H9 (cell line): ENCODE data around the gene USP20. TPM values are rescaled to one million over a fixed set of nuclear protein-coding genes. Genes with fewer than 3 reads are reported as not detected.

ENCODE experiments used
- DNase-seq: peaks from one replicate; pipeline ENCODE4 v3.0.0-alpha.2; 2017
- H2AFZ ChIP-seq: one replicate; pipeline ENCODE4 v1.6.1; 2013; ENCODE audit warnings: mild to moderate bottlenecking, low read length, control low read depth, moderate library complexity
- H2AK5ac ChIP-seq: 2 replicates; pipeline ENCODE4 v1.6.1; 2013; ENCODE audit warnings: low read length, control low read depth, mixed read lengths; ENCODE audit not compliant: insufficient read length
- H2BK120ac ChIP-seq: one replicate; pipeline ENCODE4 v1.6.1; 2013; ENCODE audit warnings: low read depth, mild to moderate bottlenecking, low read length, control low read depth, inconsistent platforms; ENCODE audit not compliant: poor library complexity, severe bottlenecking
- H2BK12ac ChIP-seq: 2 replicates; pipeline ENCODE4 v1.6.1; 2013; ENCODE audit warnings: low read length, control low read depth, mixed read lengths, low read depth; ENCODE audit not compliant: insufficient read length
- H2BK15ac ChIP-seq: 2 replicates; pipeline ENCODE4 v1.6.1; 2013; ENCODE audit warnings: low read depth, low read length, control low read depth
- H2BK20ac ChIP-seq: one replicate; pipeline ENCODE4 v1.6.1; 2013; ENCODE audit warnings: low read depth, mild to moderate bottlenecking, low read length, control low read depth, inconsistent platforms; ENCODE audit not compliant: poor library complexity, severe bottlenecking
- H2BK5ac ChIP-seq: 2 replicates; pipeline ENCODE4 v1.6.1; 2013; ENCODE audit warnings: low read length, control low read depth, mixed read lengths; ENCODE audit not compliant: insufficient read length
- H3K14ac ChIP-seq: 2 replicates; pipeline ENCODE4 v1.6.1; 2013; ENCODE audit warnings: low read length, control low read depth; ENCODE audit not compliant: insufficient read depth
- H3K18ac ChIP-seq: 2 replicates; pipeline ENCODE4 v1.6.1; 2013; ENCODE audit warnings: low read depth, mild to moderate bottlenecking, mixed read lengths, low read length, control low read depth; ENCODE audit not compliant: insufficient read length
- H3K23ac ChIP-seq: 2 replicates; pipeline ENCODE4 v1.6.1; 2013; ENCODE audit warnings: low read length, control low read depth, mixed read lengths, low read depth; ENCODE audit not compliant: insufficient read length
- H3K23me2 ChIP-seq: 2 replicates; pipeline ENCODE4 v1.6.1; 2013; ENCODE audit warnings: low read depth, mild to moderate bottlenecking, mixed read lengths, low read length, control low read depth; ENCODE audit not compliant: insufficient read length, poor library complexity, severe bottlenecking
- H3K27ac ChIP-seq: 2 replicates; pipeline ENCODE4 v1.5.1; 2013; ENCODE audit warnings: low read length, control low read depth, mixed read lengths, low read depth; ENCODE audit not compliant: insufficient read length
- H3K27me3 ChIP-seq: 2 replicates; pipeline ENCODE4 v1.6.1; 2013; ENCODE audit warnings: low read length, control low read depth, inconsistent platforms; ENCODE audit not compliant: insufficient read depth
- H3K4ac ChIP-seq: 2 replicates; pipeline ENCODE4 v1.6.1; 2013; ENCODE audit warnings: low read depth, mild to moderate bottlenecking, control low read depth, inconsistent platforms, low read length, moderate library complexity
- H3K4me1 ChIP-seq: 2 replicates; pipeline ENCODE4 v1.6.1; 2013; ENCODE audit warnings: low read length, control low read depth, inconsistent platforms; ENCODE audit not compliant: insufficient read depth
- H3K4me2 ChIP-seq: 2 replicates; pipeline ENCODE4 v1.6.1; 2013; ENCODE audit warnings: low read length, control low read depth, mixed read lengths; ENCODE audit not compliant: insufficient read length, insufficient read depth
- H3K56ac ChIP-seq: 2 replicates; pipeline ENCODE4 v1.6.1; 2013; ENCODE audit warnings: low read depth, mild to moderate bottlenecking, mixed read lengths, low read length, control low read depth; ENCODE audit not compliant: insufficient read length
- H3K79me1 ChIP-seq: 2 replicates; pipeline ENCODE4 v1.6.1; 2013; ENCODE audit warnings: low read depth, mild to moderate bottlenecking, moderate library complexity, low read length, control low read depth, inconsistent platforms; ENCODE audit not compliant: insufficient read depth, poor library complexity, severe bottlenecking
- H3K79me2 ChIP-seq: 2 replicates; pipeline ENCODE4 v1.6.1; 2013; ENCODE audit warnings: low read length, control low read depth, inconsistent platforms; ENCODE audit not compliant: insufficient read depth
- H3K9ac ChIP-seq: 2 replicates; pipeline ENCODE4 v1.6.1; 2013; ENCODE audit warnings: low read length, control low read depth, mixed read lengths; ENCODE audit not compliant: insufficient read length; ENCODE audit errors: extremely low read depth
- H3K9me3 ChIP-seq: one replicate; pipeline ENCODE4 v1.6.1; 2013; ENCODE audit warnings: low read depth, low read length, inconsistent platforms; ENCODE audit not compliant: control insufficient read depth
- H3T11ph ChIP-seq: one replicate; pipeline ENCODE4 v1.6.1; 2013; ENCODE audit warnings: mild to moderate bottlenecking, low read length, control low read depth, inconsistent platforms
- H4K20me1 ChIP-seq: one replicate; pipeline ENCODE4 v1.6.1; 2013; ENCODE audit not compliant: control insufficient read depth, insufficient read length, insufficient read depth
- H4K5ac ChIP-seq: 2 replicates; pipeline ENCODE4 v1.6.1; 2013; ENCODE audit warnings: low read depth, mild to moderate bottlenecking, mixed read lengths, low read length, control low read depth; ENCODE audit not compliant: insufficient read length
- H4K8ac ChIP-seq: replicated peaks from 2 replicates; pipeline ENCODE4 v1.6.1; 2013; ENCODE audit warnings: low read length, control low read depth, mixed read lengths, low read depth; ENCODE audit not compliant: insufficient read length
- H4K91ac ChIP-seq: 2 replicates; pipeline ENCODE4 v1.6.1; 2013; ENCODE audit warnings: low read depth, mild to moderate bottlenecking, moderate library complexity, mixed read lengths, low read length, control low read depth; ENCODE audit not compliant: insufficient read length
- H3K27ac Mint-ChIP-seq, 3 experiments: 2 replicates in 2 of 3; 3 replicates in 1 of 3; pipeline ENCODE4 v1.8.0; 2020 to 2021; ENCODE audit warnings: mixed read lengths in 3 of 3, mild to moderate bottlenecking in 1 of 3, moderate library complexity in 1 of 3
- H3K27me3 Mint-ChIP-seq: 2 replicates; pipeline ENCODE4 v1.8.0; 2021; ENCODE audit warnings: low read depth, mild to moderate bottlenecking, moderate library complexity, mixed read lengths
- H3K36me3 Mint-ChIP-seq, 3 experiments: 2 replicates in 2 of 3; 3 replicates in 1 of 3; pipeline ENCODE4 v1.8.0; 2020 to 2021; ENCODE audit warnings: low read depth in 3 of 3, mixed read lengths in 3 of 3; ENCODE audit not compliant: insufficient read depth in 1 of 3
- H3K4me1 Mint-ChIP-seq, 2 experiments: 2 replicates each; pipeline ENCODE4 v1.8.0; 2020; ENCODE audit warnings: mixed read lengths in 2 of 2
- H3K4me3 Mint-ChIP-seq, 2 experiments: 2 replicates in 1 of 2; 3 replicates in 1 of 2; pipeline ENCODE4 v1.8.0; 2020 to 2021; ENCODE audit warnings: mild to moderate bottlenecking in 2 of 2, mixed read lengths in 2 of 2, moderate library complexity in 1 of 2
- H3K9me3 Mint-ChIP-seq, 2 experiments: 2 replicates in 1 of 2; 3 replicates in 1 of 2; pipeline ENCODE4 v1.8.0; 2020; ENCODE audit warnings: mild to moderate bottlenecking in 2 of 2, mixed read lengths in 2 of 2, moderate library complexity in 1 of 2
- CTCF ChIP-seq: fragments of 200-600 bp; sonication (generic); conservative IDR thresholded peaks from 3 replicates; pipeline ENCODE4 v1.8.0; 2021; ENCODE audit warnings: antibody characterized with exemption, mild to moderate bottlenecking
- WGBS: extraction: QIAGEN DNeasy Blood & Tissue Kit; methylation state at CpG from one replicate; pipeline ENCODE4 v1.1.7; 2013; ENCODE audit warnings: missing lambda C conversion rate, low lambda C conversion rate, mixed read lengths; ENCODE audit not compliant: insufficient read length; ENCODE audit errors: extremely low coverage; 5-methylcytosine and 5-hydroxymethylcytosine counted together
- total RNA-seq: library from RNA; stranded (reverse); gene quantifications from 2 replicates; pipeline ENCODE4 v1.2.1, GENCODE V29; 2021

USP20 gene
- total RNA-seq, 1 experiment from 2014 or later: 20.9 TPM

GRCh38 chr9:129869585-129870501, 34.6 kb downstream of the USP20 start:
- peak overlapping the region in 2 of 3 experiments; percentile 68 to 85; a peak in 3 of 7 replicates for H3K27ac Mint-ChIP-seq
- no peak overlapping the region for H2AFZ ChIP-seq
- H4K91ac ChIP-seq: no peak overlapping the region
- no CpG with 5 or more reads among the region's 24 CpGs for WGBS
- H3K9me3 Mint-ChIP-seq: no peaks in the 10 kb centered on the region
- H2BK12ac ChIP-seq: no peak overlapping the region
- no peak overlapping the region for H3K18ac ChIP-seq
- H3K27me3 ChIP-seq: no peaks in the 10 kb centered on the region
- H2BK20ac ChIP-seq: no peak overlapping the region
- H3K36me3 Mint-ChIP-seq: peaks cover 2 to 23% (median 18%) of the 10 kb centered on the region in 3 experiments; a peak in 6 of 7 replicates
- H3K4me2 ChIP-seq: no peak overlapping the region
- H3K9ac ChIP-seq: no peak overlapping the region
- no peaks in the 10 kb centered on the region for H3K23me2 ChIP-seq
- H3T11ph ChIP-seq: no peak overlapping the region
- no peak overlapping the region for H3K27ac ChIP-seq
- no peaks in the 10 kb centered on the region for H3K27me3 Mint-ChIP-seq
- no peak overlapping the region for H3K56ac ChIP-seq
- H4K20me1 ChIP-seq: no peaks in the 10 kb centered on the region
- H3K9me3 ChIP-seq: no peaks in the 10 kb centered on the region
- no peak overlapping the region for H3K14ac ChIP-seq
- H3K4ac ChIP-seq: no peak overlapping the region
- no peak overlapping the region; a peak in 1 of 5 replicates for H3K4me3 Mint-ChIP-seq
- no peaks in the 10 kb centered on the region for H3K79me1 ChIP-seq
- no peaks in the 10 kb centered on the region for H3K4me1 ChIP-seq
- H3K23ac ChIP-seq: no peak overlapping the region
- H2BK120ac ChIP-seq: no peak overlapping the region
- no peak for TF ChIP-seq CTCF
- no peak overlapping the region for H2AK5ac ChIP-seq
- no peak overlapping the region for H2BK5ac ChIP-seq
- H4K5ac ChIP-seq: no peak overlapping the region
- no peaks in the 10 kb centered on the region for H3K79me2 ChIP-seq
- H4K8ac ChIP-seq: no peak overlapping the region
- H3K4me1 Mint-ChIP-seq: 0 out of 4 replicates have a peak, but pooled peaks cover 0 to 2% of the 10 kb centered on the region in 2 experiments
- no peak overlapping the region for H2BK15ac ChIP-seq
- peak; percentile 25 for DNase-seq
